ENCODE results near the gene KRT37.

KRT37 gene

GRCh38 chr17:41453066-41453465 is 28.7 kb upstream of the KRT37 start:
- no peaks in the 10 kb centered on the region for H3K9me3 ChIP-seq (ENCODE audit: control insufficient read depth in 2 of 2, low read length in 2 of 2)
- no peak overlapping the region for H3K4me3 ChIP-seq (ENCODE audit: low read length in 2 of 2)
- no peaks in the 10 kb centered on the region for H3K36me3 ChIP-seq (ENCODE audit: control insufficient read depth in 2 of 2, insufficient read depth in 2 of 2, low read length in 2 of 2)
- peaks cover 0 to 7% of the 10 kb centered on the region in 2 donors for H3K27me3 ChIP-seq (ENCODE audit: control insufficient read depth in 2 of 2, insufficient read depth in 2 of 2, low read length in 2 of 2)
- H3K4me1 ChIP-seq (ENCODE audit: control insufficient read depth in 2 of 2, insufficient read depth in 2 of 2, low read length in 2 of 2) = no peaks in the 10 kb centered on the region
- no peak overlapping the region for H3K9ac ChIP-seq (ENCODE audit: low read depth in 1 of 2, low read length in 2 of 2)
- H3K27ac ChIP-seq (ENCODE audit: low read depth in 2 of 2, low read length in 2 of 2) = no peak overlapping the region

DNA sequence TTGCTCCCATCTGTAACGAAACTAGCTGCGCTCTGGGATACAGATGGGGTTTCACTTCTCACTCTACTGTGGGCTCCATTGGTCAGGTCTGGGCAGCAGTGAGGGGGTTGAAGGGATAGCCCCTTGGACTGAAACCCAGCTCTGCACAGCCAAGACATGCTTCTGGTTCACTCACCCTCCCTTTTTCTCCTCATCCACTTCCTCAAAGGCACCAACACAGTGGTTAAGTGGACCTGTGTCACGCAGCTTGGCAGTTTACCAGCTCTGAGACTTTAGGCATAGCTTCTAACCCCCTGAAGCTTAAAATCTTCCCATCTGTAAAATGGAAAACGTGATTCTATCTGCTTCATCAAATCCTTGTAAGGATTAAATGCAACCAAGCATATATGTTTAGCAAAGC is 27.9 kb upstream of the KRT37 start:
- no peaks in the 10 kb centered on the region for H3K4me1 ChIP-seq (ENCODE audit: control insufficient read depth in 2 of 2, insufficient read depth in 2 of 2, low read length in 2 of 2)
- H3K9ac ChIP-seq (ENCODE audit: low read depth in 1 of 2, low read length in 2 of 2) = no peak overlapping the region
- H3K9me3 ChIP-seq (ENCODE audit: control insufficient read depth in 2 of 2, low read length in 2 of 2) = no peaks in the 10 kb centered on the region
- H3K27ac ChIP-seq (ENCODE audit: low read depth in 2 of 2, low read length in 2 of 2) = no peak overlapping the region
- peaks cover 0 to 8% of the 10 kb centered on the region in 2 donors for H3K27me3 ChIP-seq (ENCODE audit: control insufficient read depth in 2 of 2, insufficient read depth in 2 of 2, low read length in 2 of 2)
- H3K36me3 ChIP-seq (ENCODE audit: control insufficient read depth in 2 of 2, insufficient read depth in 2 of 2, low read length in 2 of 2) = no peaks in the 10 kb centered on the region
- no peak overlapping the region for H3K4me3 ChIP-seq (ENCODE audit: low read length in 2 of 2)

DNA sequence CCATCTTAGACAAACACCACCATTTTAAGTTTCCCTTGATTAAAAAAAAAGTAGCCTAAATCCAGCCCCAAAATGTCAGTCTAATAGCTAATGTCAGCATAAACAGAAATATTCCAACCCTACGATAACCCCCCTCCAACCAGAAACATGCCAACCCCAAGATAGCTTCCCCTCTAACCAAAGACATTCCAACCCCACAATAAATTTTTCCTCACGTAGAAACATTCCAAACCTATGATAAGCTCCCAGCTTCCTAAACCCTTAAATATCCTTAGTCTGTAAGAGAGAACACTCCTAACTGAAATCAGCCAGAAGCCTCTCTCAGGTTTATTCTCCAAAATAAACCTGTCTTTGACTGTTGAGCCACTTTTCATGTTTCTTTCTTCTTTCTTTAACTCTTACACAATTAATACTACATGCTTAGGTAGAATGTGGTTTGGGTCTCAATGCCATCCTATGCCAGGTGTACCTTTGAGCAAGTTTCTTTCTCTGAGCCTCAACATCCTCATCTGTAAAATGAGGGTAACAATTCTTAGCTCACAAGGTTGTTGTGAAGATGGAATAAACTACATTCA is 26.9 kb upstream of the KRT37 start:
- no peak overlapping the region for H3K9ac ChIP-seq (ENCODE audit: low read depth in 1 of 2, low read length in 2 of 2)
- no peak overlapping the region for H3K4me3 ChIP-seq (ENCODE audit: low read length in 2 of 2)
- H3K9me3 ChIP-seq (ENCODE audit: control insufficient read depth in 2 of 2, low read length in 2 of 2) = no peaks in the 10 kb centered on the region
- H3K27ac ChIP-seq (ENCODE audit: low read depth in 2 of 2, low read length in 2 of 2) = no peak overlapping the region
- peaks cover 0 to 8% of the 10 kb centered on the region in 2 donors for H3K27me3 ChIP-seq (ENCODE audit: control insufficient read depth in 2 of 2, insufficient read depth in 2 of 2, low read length in 2 of 2)
- H3K36me3 ChIP-seq (ENCODE audit: control insufficient read depth in 2 of 2, insufficient read depth in 2 of 2, low read length in 2 of 2) = no peaks in the 10 kb centered on the region
- H3K4me1 ChIP-seq (ENCODE audit: control insufficient read depth in 2 of 2, insufficient read depth in 2 of 2, low read length in 2 of 2) = no peaks in the 10 kb centered on the region

- H3K4me1 ChIP-seq (ENCODE audit: control insufficient read depth in 2 of 2, insufficient read depth in 2 of 2, low read length in 2 of 2) = no peaks in the 10 kb centered on the region
- no peak overlapping the region for H3K4me3 ChIP-seq (ENCODE audit: low read length in 2 of 2)
Measured at GRCh38 chr17:41449008-41449407, 24.6 kb upstream of the KRT37 start.

DNA sequence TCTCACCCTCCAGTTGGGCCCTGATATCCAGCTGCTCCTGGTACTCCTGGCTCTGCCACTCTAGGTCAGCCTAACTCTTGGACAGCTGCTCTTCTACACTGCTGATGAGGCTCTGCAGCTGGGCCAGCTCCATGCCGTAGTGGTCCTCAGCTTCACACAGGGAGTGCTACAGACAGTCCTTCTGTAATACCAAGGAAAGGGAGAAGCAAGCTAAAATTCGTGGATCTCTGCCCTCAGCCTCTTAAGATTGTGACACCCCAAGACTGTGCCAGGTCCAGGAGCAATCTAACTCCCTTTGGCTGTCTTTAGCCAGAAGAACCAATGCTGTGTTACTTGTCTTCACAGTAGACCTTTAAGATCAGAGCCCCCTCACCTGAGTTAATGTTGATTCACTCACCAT is 24.1 kb upstream of the KRT37 start:
- H3K27ac ChIP-seq (ENCODE audit: low read depth in 2 of 2, low read length in 2 of 2) = no peak overlapping the region
- H3K9me3 ChIP-seq (ENCODE audit: control insufficient read depth in 2 of 2, low read length in 2 of 2) = no peaks in the 10 kb centered on the region
- H3K36me3 ChIP-seq (ENCODE audit: control insufficient read depth in 2 of 2, insufficient read depth in 2 of 2, low read length in 2 of 2) = no peaks in the 10 kb centered on the region
- no peaks in the 10 kb centered on the region for H3K4me1 ChIP-seq (ENCODE audit: control insufficient read depth in 2 of 2, insufficient read depth in 2 of 2, low read length in 2 of 2)
- H3K27me3 ChIP-seq (ENCODE audit: control insufficient read depth in 2 of 2, insufficient read depth in 2 of 2, low read length in 2 of 2) = peaks cover 0 to 10% of the 10 kb centered on the region in 2 donors
- H3K9ac ChIP-seq (ENCODE audit: low read depth in 1 of 2, low read length in 2 of 2) = no peak overlapping the region
- H3K4me3 ChIP-seq (ENCODE audit: low read length in 2 of 2) = no peak overlapping the region

More at GRCh38 chr17:41449008-41449407, 24.6 kb upstream of the KRT37 start:
- no peaks in the 10 kb centered on the region for H3K9me3 ChIP-seq (ENCODE audit: control insufficient read depth in 2 of 2, low read length in 2 of 2)
- H3K27me3 ChIP-seq (ENCODE audit: control insufficient read depth in 2 of 2, insufficient read depth in 2 of 2, low read length in 2 of 2) = peaks cover 0 to 10% of the 10 kb centered on the region in 2 donors
- no peaks in the 10 kb centered on the region for H3K36me3 ChIP-seq (ENCODE audit: control insufficient read depth in 2 of 2, insufficient read depth in 2 of 2, low read length in 2 of 2)
- no peak overlapping the region for H3K27ac ChIP-seq (ENCODE audit: low read depth in 2 of 2, low read length in 2 of 2)
- H3K9ac ChIP-seq (ENCODE audit: low read depth in 1 of 2, low read length in 2 of 2) = no peak overlapping the region

GRCh38 chr17:41446806-41447205 is 22.4 kb upstream of the KRT37 start:
- H3K27me3 ChIP-seq (ENCODE audit: control insufficient read depth in 2 of 2, insufficient read depth in 2 of 2, low read length in 2 of 2) = peaks cover 0 to 8% of the 10 kb centered on the region in 2 donors
- no peak overlapping the region for H3K27ac ChIP-seq (ENCODE audit: low read depth in 2 of 2, low read length in 2 of 2)
- no peak overlapping the region for H3K4me3 ChIP-seq (ENCODE audit: low read length in 2 of 2)
- no peak overlapping the region for H3K9ac ChIP-seq (ENCODE audit: low read depth in 1 of 2, low read length in 2 of 2)
- H3K9me3 ChIP-seq (ENCODE audit: control insufficient read depth in 2 of 2, low read length in 2 of 2) = no peaks in the 10 kb centered on the region
- no peaks in the 10 kb centered on the region for H3K36me3 ChIP-seq (ENCODE audit: control insufficient read depth in 2 of 2, insufficient read depth in 2 of 2, low read length in 2 of 2)
- no peaks in the 10 kb centered on the region for H3K4me1 ChIP-seq (ENCODE audit: control insufficient read depth in 2 of 2, insufficient read depth in 2 of 2, low read length in 2 of 2)

GRCh38 chr17:41444640-41445039 is 20.3 kb upstream of the KRT37 start:
- no peaks in the 10 kb centered on the region for H3K9me3 ChIP-seq (ENCODE audit: control insufficient read depth in 2 of 2, low read length in 2 of 2)
- no peak overlapping the region for H3K4me3 ChIP-seq (ENCODE audit: low read length in 2 of 2)
- H3K36me3 ChIP-seq (ENCODE audit: control insufficient read depth in 2 of 2, insufficient read depth in 2 of 2, low read length in 2 of 2) = no peaks in the 10 kb centered on the region
- peaks cover 0 to 8% of the 10 kb centered on the region in 2 donors for H3K27me3 ChIP-seq (ENCODE audit: control insufficient read depth in 2 of 2, insufficient read depth in 2 of 2, low read length in 2 of 2)
- H3K27ac ChIP-seq (ENCODE audit: low read depth in 2 of 2, low read length in 2 of 2) = no peak overlapping the region
- H3K4me1 ChIP-seq (ENCODE audit: control insufficient read depth in 2 of 2, insufficient read depth in 2 of 2, low read length in 2 of 2) = no peaks in the 10 kb centered on the region
- H3K9ac ChIP-seq (ENCODE audit: low read depth in 1 of 2, low read length in 2 of 2) = no peak overlapping the region

GRCh38 chr17:41444186-41444585 is 19.8 kb upstream of the KRT37 start:
- peaks cover 0 to 8% of the 10 kb centered on the region in 2 donors for H3K27me3 ChIP-seq (ENCODE audit: control insufficient read depth in 2 of 2, insufficient read depth in 2 of 2, low read length in 2 of 2)
- H3K4me3 ChIP-seq (ENCODE audit: low read length in 2 of 2) = no peak overlapping the region
- no peaks in the 10 kb centered on the region for H3K4me1 ChIP-seq (ENCODE audit: control insufficient read depth in 2 of 2, insufficient read depth in 2 of 2, low read length in 2 of 2)
- no peaks in the 10 kb centered on the region for H3K36me3 ChIP-seq (ENCODE audit: control insufficient read depth in 2 of 2, insufficient read depth in 2 of 2, low read length in 2 of 2)
- H3K9ac ChIP-seq (ENCODE audit: low read depth in 1 of 2, low read length in 2 of 2) = no peak overlapping the region
- no peak overlapping the region for H3K27ac ChIP-seq (ENCODE audit: low read depth in 2 of 2, low read length in 2 of 2)
- H3K9me3 ChIP-seq (ENCODE audit: control insufficient read depth in 2 of 2, low read length in 2 of 2) = no peaks in the 10 kb centered on the region

GRCh38 chr17:41442739-41443138 is 18.4 kb upstream of the KRT37 start:
- H3K4me1 ChIP-seq (ENCODE audit: control insufficient read depth in 2 of 2, insufficient read depth in 2 of 2, low read length in 2 of 2) = no peaks in the 10 kb centered on the region
- H3K9ac ChIP-seq (ENCODE audit: low read depth in 1 of 2, low read length in 2 of 2) = no peak overlapping the region
- no peaks in the 10 kb centered on the region for H3K9me3 ChIP-seq (ENCODE audit: control insufficient read depth in 2 of 2, low read length in 2 of 2)
- no peaks in the 10 kb centered on the region for H3K36me3 ChIP-seq (ENCODE audit: control insufficient read depth in 2 of 2, insufficient read depth in 2 of 2, low read length in 2 of 2)
- H3K27ac ChIP-seq (ENCODE audit: low read depth in 2 of 2, low read length in 2 of 2) = no peak overlapping the region
- no peak overlapping the region for H3K4me3 ChIP-seq (ENCODE audit: low read length in 2 of 2)
- peaks cover 0 to 7% of the 10 kb centered on the region in 2 donors for H3K27me3 ChIP-seq (ENCODE audit: control insufficient read depth in 2 of 2, insufficient read depth in 2 of 2, low read length in 2 of 2)

DNA sequence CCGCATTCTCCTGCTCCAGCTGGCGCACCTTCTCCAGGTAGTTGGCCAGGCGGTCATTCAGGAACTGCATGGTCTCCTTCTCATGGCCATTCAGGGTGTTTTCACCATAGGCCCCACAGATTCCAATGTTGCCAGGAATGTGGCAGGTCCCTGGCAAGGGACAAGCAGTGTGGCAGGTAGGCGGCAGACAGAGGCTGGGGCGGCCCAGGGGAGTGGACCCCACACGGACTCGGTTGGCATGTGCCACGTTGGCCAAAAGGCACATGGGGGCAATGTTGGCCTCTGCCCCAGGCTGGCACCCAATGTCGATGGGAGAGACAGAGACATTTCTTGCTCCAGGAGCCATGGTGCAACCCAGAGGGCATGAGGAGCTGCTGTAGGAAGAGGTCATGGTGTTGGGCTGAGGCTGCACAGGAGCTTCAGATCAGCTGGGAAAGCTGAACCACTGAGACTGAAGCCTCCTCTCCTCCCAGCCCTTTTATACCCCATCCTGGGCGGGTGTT is 16.2 kb upstream of the KRT37 start, which contains the start of gene KRT38:
Gene KRT38, minus strand, starts transcription at position 453 of the 503 bp plus-strand sequence. Its CDS starts 62 bp downstream, at position 391.
- H3K27me3 ChIP-seq (ENCODE audit: control insufficient read depth in 2 of 2, insufficient read depth in 2 of 2, low read length in 2 of 2) = peaks cover 0 to 7% of the 10 kb centered on the region in 2 donors
- H3K27ac ChIP-seq (ENCODE audit: low read depth in 2 of 2, low read length in 2 of 2) = no peak within 1 kb of the TSS
- no peak within 1 kb of the TSS for H3K4me3 ChIP-seq (ENCODE audit: low read length in 2 of 2)
- no peak within 1 kb of the TSS for H3K9ac ChIP-seq (ENCODE audit: low read depth in 1 of 2, low read length in 2 of 2)
- H3K9me3 ChIP-seq (ENCODE audit: control insufficient read depth in 2 of 2, low read length in 2 of 2) = no peaks in the 10 kb centered on the region
- no peaks in the 10 kb centered on the region for H3K36me3 ChIP-seq (ENCODE audit: control insufficient read depth in 2 of 2, insufficient read depth in 2 of 2, low read length in 2 of 2)
- H3K4me1 ChIP-seq (ENCODE audit: control insufficient read depth in 2 of 2, insufficient read depth in 2 of 2, low read length in 2 of 2) = no peaks in the 10 kb centered on the region

Data from mucosa of rectum (tissue), 2 donors.